ENCODE measurements around the gene SLC34A3. TPM values are rescaled to one million over a fixed set of nuclear protein-coding genes. Genes with fewer than 3 reads are reported as not detected.

SLC34A3 gene
- total RNA-seq, 2 donors from 2014 or later, result 0.54 TPM; not detected in 1

DNA sequence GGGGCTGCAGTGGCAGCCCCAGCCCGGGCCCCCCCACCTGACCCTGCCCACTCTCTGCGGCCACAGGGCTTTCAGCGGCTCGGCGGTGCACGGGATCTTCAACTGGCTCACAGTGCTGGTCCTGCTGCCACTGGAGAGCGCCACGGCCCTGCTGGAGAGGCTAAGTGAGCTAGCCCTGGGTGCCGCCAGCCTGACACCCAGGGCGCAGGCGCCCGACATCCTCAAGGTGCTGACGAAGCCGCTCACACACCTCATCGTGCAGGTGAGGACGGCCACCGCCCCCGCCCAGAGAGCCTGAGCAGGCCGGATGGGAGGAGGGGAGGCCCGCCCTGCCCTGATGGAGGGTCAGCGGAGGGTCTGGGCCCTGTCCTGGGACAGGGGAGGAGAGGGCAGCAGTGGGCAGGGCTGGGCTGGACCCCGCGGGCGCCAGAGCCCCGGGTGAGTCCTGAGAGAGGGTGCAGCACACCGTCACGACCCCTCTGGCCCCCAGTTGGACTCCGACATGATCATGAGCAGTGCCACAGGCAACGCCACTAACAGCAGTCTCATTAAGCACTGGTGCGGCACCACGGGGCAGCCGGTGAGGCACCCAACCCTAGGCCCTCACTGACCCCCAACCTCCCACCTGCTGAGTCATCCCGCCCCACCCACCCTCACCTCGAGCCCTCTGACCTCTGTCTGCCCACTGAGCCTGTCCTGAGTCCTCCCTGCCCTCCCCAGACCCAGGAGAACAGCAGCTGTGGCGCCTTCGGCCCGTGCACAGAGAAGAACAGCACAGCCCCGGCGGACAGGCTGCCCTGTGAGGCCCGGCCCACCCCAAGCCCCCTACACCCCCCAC is 2.7 kb downstream of the SLC34A3 start:
- DNase-seq (ENCODE audit: low spot score) (no peak), ATAC-seq (ENCODE audit: insufficient number of reproducible peaks, low FRiP score, low read depth) (no peak)
- Histone ChIP-seq H3K27me3 (replicated peaks; ENCODE audit: insufficient read depth) (no peaks in the 10 kb centered on the region), H3K27ac (no peak overlapping the region), H3K4me3 (no peak overlapping the region), H3K4me1 (ENCODE audit: control insufficient read depth in 1 of 2, low read depth in 2 of 2) (peaks cover 3 to 12% of the 10 kb centered on the region in 2 donors), H3K36me3 (no peaks in the 10 kb centered on the region), H3K9me3 (no peaks in the 10 kb centered on the region)
- TF ChIP-seq, protein P1, sequence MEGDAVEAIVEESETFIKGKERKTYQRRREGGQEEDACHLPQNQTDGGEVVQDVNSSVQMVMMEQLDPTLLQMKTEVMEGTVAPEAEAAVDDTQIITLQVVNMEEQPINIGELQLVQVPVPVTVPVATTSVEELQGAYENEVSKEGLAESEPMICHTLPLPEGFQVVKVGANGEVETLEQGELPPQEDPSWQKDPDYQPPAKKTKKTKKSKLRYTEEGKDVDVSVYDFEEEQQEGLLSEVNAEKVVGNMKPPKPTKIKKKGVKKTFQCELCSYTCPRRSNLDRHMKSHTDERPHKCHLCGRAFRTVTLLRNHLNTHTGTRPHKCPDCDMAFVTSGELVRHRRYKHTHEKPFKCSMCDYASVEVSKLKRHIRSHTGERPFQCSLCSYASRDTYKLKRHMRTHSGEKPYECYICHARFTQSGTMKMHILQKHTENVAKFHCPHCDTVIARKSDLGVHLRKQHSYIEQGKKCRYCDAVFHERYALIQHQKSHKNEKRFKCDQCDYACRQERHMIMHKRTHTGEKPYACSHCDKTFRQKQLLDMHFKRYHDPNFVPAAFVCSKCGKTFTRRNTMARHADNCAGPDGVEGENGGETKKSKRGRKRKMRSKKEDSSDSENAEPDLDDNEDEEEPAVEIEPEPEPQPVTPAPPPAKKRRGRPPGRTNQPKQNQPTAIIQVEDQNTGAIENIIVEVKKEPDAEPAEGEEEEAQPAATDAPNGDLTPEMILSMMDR (IDR thresholded peaks at IDR 0.05), result no peak

DNA sequence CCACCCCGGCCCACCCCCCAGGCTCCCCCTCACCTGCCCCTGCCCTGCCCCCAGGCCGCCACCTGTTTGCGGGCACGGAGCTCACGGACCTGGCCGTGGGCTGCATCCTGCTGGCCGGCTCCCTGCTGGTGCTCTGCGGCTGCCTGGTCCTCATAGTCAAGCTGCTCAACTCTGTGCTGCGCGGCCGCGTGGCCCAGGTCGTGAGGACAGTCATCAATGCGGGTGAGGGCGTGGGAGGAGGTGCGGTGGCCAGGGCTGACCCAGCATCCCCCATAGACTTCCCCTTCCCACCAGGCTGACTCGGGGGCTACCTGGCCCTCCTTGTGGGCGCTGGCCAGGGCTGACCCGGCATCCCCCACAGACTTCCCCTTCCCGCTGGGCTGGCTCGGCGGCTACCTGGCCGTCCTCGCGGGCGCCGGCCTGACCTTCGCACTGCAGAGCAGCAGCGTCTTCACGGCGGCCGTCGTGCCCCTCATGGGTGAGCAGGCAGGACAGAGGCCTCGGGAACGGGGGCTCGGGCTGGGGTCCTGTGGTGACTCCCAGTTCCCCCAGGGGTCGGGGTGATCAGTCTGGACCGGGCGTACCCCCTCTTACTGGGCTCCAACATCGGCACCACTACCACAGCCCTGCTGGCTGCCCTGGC is 3.5 kb downstream of the SLC34A3 start:
- Histone ChIP-seq H3K9me3 (no peaks in the 10 kb centered on the region), H3K27me3 (replicated peaks; ENCODE audit: insufficient read depth) (no peaks in the 10 kb centered on the region), H3K27ac (no peak overlapping the region), H3K36me3 (no peaks in the 10 kb centered on the region), H3K4me3 (no peak overlapping the region), H3K4me1 (ENCODE audit: control insufficient read depth in 1 of 2, low read depth in 2 of 2) (peaks cover 3 to 20% of the 10 kb centered on the region in 2 donors)
- TF ChIP-seq, protein P1 (IDR thresholded peaks at IDR 0.05), result no peak
- ATAC-seq (ENCODE audit: insufficient number of reproducible peaks, low FRiP score, low read depth) (no peak), DNase-seq (ENCODE audit: low spot score) (no peak)

DNA sequence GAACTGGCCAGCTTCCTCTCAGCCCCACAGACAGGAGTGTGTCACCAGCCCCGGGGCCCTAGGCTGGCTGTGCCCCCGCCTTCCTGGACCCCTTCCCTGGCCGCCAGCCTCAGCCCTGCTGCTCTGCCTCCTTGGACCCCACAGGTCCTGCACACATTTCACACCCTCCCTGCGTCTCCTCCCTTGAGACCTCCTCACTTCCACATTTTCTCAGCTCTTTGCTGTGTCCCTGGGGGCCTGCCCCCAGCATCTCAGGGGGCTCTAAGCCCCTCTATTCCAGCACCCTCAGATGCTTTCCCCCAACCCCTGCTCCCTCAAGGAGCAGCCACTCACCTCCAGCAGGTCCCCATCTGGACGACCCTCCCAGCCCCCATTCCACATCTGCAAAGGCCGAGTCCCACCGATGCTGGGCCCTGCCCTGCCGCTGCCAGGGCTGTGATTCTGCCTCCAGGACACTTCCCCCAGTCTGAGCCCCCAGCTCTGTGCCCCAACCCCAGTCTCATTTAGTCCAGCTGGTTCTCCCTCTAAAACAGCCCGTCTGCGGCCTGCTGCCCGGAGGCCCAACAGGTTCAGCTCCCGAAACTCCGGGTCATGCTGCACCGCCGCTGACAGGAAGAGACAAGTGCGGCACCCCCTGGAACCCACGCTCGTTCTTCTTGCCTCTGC is 4.2 kb downstream of the SLC34A3 start:
- DNase-seq (ENCODE audit: low spot score), result no peak
- H3K27ac ChIP-seq, result no peak overlapping the region
- no peaks in the 10 kb centered on the region for H3K36me3 ChIP-seq
- H3K27me3 ChIP-seq (replicated peaks; ENCODE audit: insufficient read depth), result no peaks in the 10 kb centered on the region
- peaks cover 3 to 27% of the 10 kb centered on the region in 2 donors for H3K4me1 ChIP-seq (ENCODE audit: control insufficient read depth in 1 of 2, low read depth in 2 of 2)
- TF ChIP-seq, protein P1 (IDR thresholded peaks at IDR 0.05), result no peak
- no peaks in the 10 kb centered on the region for H3K9me3 ChIP-seq
- no peak for ATAC-seq (ENCODE audit: insufficient number of reproducible peaks, low FRiP score, low read depth)
- no peak overlapping the region for H3K4me3 ChIP-seq

DNA sequence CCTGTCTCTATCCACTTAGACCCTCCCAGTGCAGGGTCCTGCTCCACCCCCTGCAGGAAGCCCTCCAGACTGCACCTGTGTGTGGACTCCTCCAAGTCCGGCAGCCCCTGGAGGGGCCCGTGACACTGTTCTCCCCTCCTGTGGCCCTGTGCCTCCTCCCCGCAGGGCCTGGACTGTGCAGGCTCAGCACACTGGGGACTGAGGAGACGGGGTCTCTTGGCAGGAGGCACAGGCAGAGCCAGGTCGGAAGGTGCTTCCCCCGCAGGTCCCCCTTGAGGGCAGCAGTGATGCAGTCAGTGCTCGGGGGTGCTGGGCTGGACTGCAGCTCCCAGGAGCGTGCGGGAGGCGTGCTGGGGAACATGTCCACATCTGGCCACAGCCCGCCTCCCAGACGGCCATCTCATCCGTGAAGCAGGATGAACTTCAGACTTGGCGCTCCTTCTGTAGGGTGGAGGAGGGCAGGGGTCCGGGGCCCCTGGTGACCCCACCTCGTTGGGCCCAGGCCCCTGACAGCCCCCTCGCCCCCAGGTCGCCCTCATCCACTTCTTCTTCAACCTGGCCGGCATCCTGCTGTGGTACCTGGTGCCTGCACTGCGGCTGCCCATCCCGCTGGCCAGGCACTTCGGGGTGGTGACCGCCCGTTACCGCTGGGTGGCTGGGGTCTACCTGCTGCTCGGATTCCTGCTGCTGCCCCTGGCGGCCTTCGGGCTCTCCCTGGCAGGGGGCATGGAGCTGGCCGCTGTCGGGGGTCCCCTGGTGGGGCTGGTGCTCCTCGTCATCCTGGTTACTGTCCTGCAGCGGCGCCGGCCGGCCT is 4.9 kb downstream of the SLC34A3 start:
- TF ChIP-seq, protein P1 (IDR thresholded peaks at IDR 0.05), result no peak
- H3K27me3 ChIP-seq (replicated peaks; ENCODE audit: insufficient read depth), result no peaks in the 10 kb centered on the region
- H3K4me1 ChIP-seq (ENCODE audit: control insufficient read depth in 1 of 2, low read depth in 2 of 2), result peaks cover 3 to 29% of the 10 kb centered on the region in 2 donors
- H3K9me3 ChIP-seq, result no peaks in the 10 kb centered on the region
- DNase-seq (ENCODE audit: low spot score) (no peak), ATAC-seq (ENCODE audit: insufficient number of reproducible peaks, low FRiP score, low read depth) (no peak)
- no peaks in the 10 kb centered on the region for H3K36me3 ChIP-seq
- peak overlapping the region; percentile 32 for H3K4me3 ChIP-seq
- H3K27ac ChIP-seq, result no peak overlapping the region

Data from thoracic aorta (tissue), 2 donors.